IPS-18a (cell line): ENCODE measurements around the gene SYS1.

ENCODE experiments used
- H3K27ac ChIP-seq: one replicate; pipeline ENCODE4 v1.5.1; 2013; ENCODE audit warnings: low read length
- H3K27me3 ChIP-seq: one replicate; pipeline ENCODE4 v1.6.1; 2013; ENCODE audit warnings: mild to moderate bottlenecking, low read length; ENCODE audit not compliant: control insufficient read depth, insufficient read depth
- H3K36me3 ChIP-seq: one replicate; pipeline ENCODE4 v1.6.1; 2013; ENCODE audit warnings: low read depth, low read length; ENCODE audit not compliant: control insufficient read depth
- H3K4me1 ChIP-seq: one replicate; pipeline ENCODE4 v1.6.1; 2013; ENCODE audit warnings: low read depth, low read length; ENCODE audit not compliant: control insufficient read depth
- H3K4me3 ChIP-seq: one replicate; pipeline ENCODE4 v1.5.1; 2013; ENCODE audit warnings: low read length
- H3K9ac ChIP-seq: one replicate; pipeline ENCODE4 v1.6.1; 2013; ENCODE audit warnings: mild to moderate bottlenecking, low read length, moderate library complexity
- H3K9me3 ChIP-seq: one replicate; pipeline ENCODE4 v1.6.1; 2013; ENCODE audit warnings: low read depth, low read length; ENCODE audit not compliant: control insufficient read depth

The SYS1 gene

DNA sequence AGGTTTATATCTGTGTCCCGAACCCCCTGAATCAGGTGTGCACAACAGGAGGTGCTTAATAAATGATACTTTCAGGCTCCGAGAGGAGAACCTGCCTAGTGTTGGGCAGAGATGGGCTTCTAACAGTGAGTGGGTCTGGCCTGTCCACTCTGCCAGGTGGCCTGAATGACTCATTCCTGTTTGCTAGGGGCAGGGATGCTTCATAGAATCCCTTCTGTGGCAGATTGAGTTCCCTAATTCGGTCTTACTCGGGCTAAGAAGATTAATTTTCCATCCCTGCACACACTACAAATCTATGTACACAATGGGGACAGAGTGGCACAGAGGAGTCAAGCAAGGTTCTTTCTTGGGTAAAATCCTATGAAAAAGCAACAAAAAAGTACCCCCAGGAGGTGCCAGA, 34.5 kb upstream of the SYS1 start:
- no peaks in the 10 kb centered on the region for H3K9me3 ChIP-seq
- H3K27me3 ChIP-seq = no peaks in the 10 kb centered on the region
- no peak overlapping the region for H3K9ac ChIP-seq
- H3K4me3 ChIP-seq = no peak overlapping the region
- H3K27ac ChIP-seq = no peak overlapping the region
- H3K4me1 ChIP-seq = no peaks in the 10 kb centered on the region
- H3K36me3 ChIP-seq = peaks cover 47% of the 10 kb centered on the region

DNA sequence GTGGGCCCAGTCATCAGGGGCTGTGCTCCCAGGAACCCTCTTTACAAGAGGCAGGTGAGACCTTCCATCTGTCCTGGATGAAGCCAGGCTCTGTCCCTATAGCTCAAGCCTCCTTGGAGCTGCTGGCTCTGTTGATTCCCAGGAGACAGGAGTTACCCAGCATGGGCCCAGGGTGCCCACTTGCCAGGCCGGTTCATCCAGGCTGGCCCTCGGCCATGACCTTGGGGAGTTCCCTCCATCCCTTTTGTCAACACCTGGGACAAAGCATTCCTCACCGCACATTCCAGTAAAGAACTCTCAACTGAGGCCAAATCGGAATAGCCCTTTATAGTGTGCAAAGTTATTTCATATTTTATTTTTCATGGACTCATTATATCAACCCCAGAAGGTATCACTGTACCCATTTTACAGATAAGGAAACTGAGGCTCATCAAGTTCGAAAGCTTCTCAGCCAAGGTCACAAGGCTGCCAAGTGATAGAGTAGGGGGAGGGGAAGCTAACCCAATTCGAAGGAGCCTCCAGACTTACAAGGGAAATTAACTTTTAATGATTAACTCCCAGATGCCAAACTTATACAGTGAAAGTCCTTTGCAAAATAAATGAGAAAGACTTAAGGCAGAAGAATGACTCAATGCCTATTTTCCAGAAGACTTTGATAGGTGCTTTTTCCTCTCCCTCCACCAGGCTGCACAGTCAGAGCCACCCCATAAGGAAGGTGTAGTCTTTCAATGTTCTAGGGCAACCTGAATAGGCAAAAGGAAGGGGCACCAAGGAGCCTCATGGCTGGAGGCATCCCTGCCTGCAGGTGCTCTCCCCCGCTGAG, 33.2 kb upstream of the SYS1 start:
- Histone ChIP-seq H3K4me1 (no peaks in the 10 kb centered on the region), H3K4me3 (no peak overlapping the region), H3K27me3 (no peaks in the 10 kb centered on the region), H3K27ac (no peak overlapping the region), H3K9me3 (no peaks in the 10 kb centered on the region), H3K36me3 (peaks cover 47% of the 10 kb centered on the region), H3K9ac (no peak overlapping the region)

DNA sequence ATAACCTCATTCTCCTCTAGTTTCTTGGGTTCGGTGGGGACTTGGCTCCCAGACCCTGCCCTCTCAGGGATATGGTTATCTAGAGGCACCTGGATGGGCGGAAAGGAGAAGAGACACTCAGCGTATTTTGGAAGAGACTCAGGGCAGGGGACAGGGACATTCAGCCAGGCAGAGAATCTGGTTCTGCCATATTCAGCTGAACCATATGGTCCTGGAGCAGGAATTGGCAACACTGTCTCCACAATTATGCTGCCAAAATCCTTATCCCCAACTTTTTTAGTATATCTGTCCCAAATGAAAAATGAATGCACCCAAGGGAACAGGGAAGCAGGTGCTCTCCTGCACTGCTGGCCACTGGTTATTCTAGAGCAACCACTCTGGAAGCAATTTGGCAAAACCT, 32.5 kb upstream of the SYS1 start:
- H3K36me3 ChIP-seq = peaks cover 47% of the 10 kb centered on the region
- no peaks in the 10 kb centered on the region for H3K9me3 ChIP-seq
- H3K27ac ChIP-seq = no peak overlapping the region
- no peaks in the 10 kb centered on the region for H3K27me3 ChIP-seq
- H3K4me1 ChIP-seq = no peaks in the 10 kb centered on the region
- no peak overlapping the region for H3K4me3 ChIP-seq
- no peak overlapping the region for H3K9ac ChIP-seq

- no peaks in the 10 kb centered on the region for H3K9me3 ChIP-seq
- H3K4me1 ChIP-seq = peaks cover 33% of the 10 kb centered on the region
- no peaks in the 10 kb centered on the region for H3K27me3 ChIP-seq
- H3K4me3 ChIP-seq = no peak overlapping the region
- no peak overlapping the region for H3K9ac ChIP-seq
- H3K36me3 ChIP-seq = peaks cover under 1% of the 10 kb centered on the region
- no peak overlapping the region for H3K27ac ChIP-seq
These were observed 26.2 kb upstream of the SYS1 start for GRCh38 chr20:45336530-45337366.

DNA sequence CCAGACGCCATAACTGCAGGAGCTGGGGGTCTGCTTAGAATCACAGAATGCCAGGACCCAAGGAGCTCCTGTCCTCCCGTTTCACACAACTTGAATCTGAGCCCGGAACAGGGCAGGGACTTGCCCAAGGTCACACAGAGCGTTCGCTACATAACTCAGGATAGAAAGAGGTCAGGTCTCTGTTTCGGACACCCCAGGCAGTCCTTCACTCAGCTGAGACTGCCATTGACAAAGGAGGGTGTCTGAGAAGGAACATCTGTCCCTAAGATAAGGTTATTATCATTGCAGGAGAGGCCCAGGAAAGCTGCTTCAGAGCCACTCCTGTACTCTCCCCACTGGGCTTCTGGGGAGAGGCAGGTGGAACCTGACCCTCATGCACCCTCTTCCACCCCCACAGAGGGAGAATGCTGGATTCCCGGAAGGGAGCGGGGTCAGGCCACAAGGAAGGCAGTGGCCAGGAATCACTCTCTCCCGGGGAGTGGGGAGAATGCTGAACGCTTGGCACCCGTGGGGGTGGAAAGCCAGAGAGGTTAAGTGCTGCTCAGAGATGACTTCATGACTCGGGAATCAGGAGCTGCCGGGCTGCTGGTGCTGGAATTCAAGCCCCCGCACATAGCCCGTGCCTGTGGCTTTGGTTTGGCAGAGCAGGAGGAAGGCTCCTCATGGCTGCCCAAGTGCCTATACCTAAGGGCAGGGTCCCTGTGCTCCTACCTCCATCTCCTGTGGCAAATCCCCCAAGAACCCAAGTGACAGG, 25.4 kb upstream of the SYS1 start:
- Histone ChIP-seq H3K27me3 (no peaks in the 10 kb centered on the region), H3K36me3 (no peaks in the 10 kb centered on the region), H3K9ac (no peak overlapping the region), H3K4me1 (peaks cover 39% of the 10 kb centered on the region), H3K4me3 (no peak overlapping the region), H3K27ac (no peak overlapping the region), H3K9me3 (no peaks in the 10 kb centered on the region)

- H3K27me3 ChIP-seq = no peaks in the 10 kb centered on the region
- H3K36me3 ChIP-seq = no peaks in the 10 kb centered on the region
- H3K9ac ChIP-seq = no peak overlapping the region
- no peak overlapping the region for H3K27ac ChIP-seq
- H3K9me3 ChIP-seq = no peaks in the 10 kb centered on the region
- H3K4me3 ChIP-seq = no peak overlapping the region
- peaks cover 48% of the 10 kb centered on the region for H3K4me1 ChIP-seq
These were observed 24.6 kb upstream of the SYS1 start for GRCh38 chr20:45338121-45339030.

DNA sequence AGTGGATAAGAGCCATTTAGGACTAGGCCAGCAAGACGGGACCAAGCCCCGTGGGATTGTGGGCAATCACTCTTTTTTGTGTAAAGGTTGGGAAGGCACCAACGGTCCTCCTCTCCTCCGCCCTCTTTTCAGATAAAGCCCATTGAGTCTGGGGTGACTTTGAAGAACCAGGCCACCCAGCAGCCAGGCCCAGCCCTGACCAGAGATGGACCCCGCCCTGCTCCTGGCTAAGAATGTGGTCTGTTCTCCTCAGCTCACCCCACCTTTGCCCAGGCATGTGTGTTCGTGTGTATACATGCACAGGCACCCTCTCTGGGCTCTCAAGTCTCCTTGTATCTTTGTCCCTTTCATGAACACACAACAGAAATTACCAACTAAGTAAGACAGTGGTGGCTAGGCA, 23.9 kb upstream of the SYS1 start:
- Histone ChIP-seq H3K4me1 (peaks cover 55% of the 10 kb centered on the region), H3K4me3 (no peak overlapping the region), H3K9ac (no peak overlapping the region), H3K27ac (no peak overlapping the region), H3K36me3 (no peaks in the 10 kb centered on the region), H3K27me3 (no peaks in the 10 kb centered on the region), H3K9me3 (no peaks in the 10 kb centered on the region)

DNA sequence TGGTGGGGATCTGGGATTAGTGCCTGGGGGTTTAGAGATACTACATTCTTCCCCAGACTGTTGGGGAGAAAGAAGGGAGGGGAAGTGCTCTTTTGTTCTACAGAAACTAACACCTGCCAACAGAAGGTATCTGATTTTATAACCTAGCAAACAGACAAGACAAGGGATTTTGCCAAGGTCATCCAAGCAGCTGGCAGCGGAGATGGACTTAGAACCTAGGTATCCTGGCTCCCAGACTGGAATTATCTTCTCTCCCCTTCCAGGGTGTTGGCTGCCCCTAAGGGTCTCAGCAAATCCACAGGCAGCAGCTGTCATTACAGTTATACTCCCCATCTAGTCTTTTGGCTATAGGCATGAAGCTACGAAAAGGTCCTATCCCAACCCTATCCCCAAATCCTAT, 23.2 kb upstream of the SYS1 start:
- Histone ChIP-seq H3K9ac (no peak overlapping the region), H3K9me3 (no peaks in the 10 kb centered on the region), H3K27me3 (no peaks in the 10 kb centered on the region), H3K36me3 (no peaks in the 10 kb centered on the region), H3K4me3 (no peak overlapping the region), H3K27ac (no peak overlapping the region), H3K4me1 (peaks cover 62% of the 10 kb centered on the region)

DNA sequence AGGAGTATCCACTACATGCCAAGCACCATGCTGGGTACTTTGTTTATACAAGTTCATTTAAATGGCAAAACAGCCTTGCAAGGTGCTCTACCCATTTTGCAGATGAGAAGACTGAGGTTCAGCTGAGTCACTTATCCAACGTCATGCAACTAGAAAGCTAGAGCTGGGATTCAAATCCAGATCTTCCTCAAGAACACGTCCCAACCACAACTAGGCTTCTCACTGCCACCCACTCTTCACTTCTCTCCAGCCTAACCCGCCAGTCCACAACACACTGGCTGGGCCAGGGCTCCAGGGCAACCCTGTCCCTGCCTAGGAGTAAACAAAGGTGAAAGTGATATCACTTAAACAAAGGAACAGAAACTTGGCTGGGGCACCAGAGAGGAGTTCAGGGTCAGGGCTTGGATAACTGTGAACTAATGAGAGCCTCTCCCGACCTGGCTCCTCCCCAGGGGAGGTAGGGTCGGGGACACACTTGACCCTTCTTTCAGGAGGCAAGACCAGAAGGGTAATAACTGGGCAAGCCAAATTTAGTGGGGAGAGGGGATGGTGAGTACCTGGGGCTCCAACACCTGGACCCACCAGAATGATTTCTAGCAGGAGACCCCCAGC, 22.6 kb upstream of the SYS1 start:
- Histone ChIP-seq H3K4me1 (peaks cover 67% of the 10 kb centered on the region), H3K9me3 (no peaks in the 10 kb centered on the region), H3K9ac (peak overlapping the region; percentile 25), H3K4me3 (peak overlapping the region; percentile 51), H3K27me3 (no peaks in the 10 kb centered on the region), H3K36me3 (no peaks in the 10 kb centered on the region), H3K27ac (peak overlapping the region; percentile 68)

DNA sequence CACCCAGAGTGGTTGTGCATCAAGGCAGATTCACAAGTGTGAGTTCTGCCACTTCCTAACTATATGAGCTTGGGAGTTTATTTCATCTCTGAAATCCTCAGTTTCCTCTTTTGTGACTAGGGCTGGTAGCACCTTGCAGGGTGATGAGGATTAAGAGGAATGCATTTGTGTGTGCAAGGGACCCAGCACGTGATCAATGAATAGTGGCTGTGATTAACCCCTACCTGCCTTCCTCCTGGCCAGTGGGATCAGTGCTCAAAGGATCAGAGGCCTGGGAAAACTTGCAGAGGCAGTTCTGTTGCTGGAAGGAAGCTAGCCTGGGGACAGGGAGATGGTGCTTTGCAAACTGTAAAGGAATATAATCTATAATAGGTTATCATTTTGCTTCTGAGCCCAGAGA, 22.0 kb upstream of the SYS1 start:
- Histone ChIP-seq H3K9ac (peak overlapping the region; percentile 25), H3K4me1 (peaks cover 73% of the 10 kb centered on the region), H3K4me3 (peak overlapping the region; percentile 51), H3K36me3 (no peaks in the 10 kb centered on the region), H3K9me3 (no peaks in the 10 kb centered on the region), H3K27me3 (no peaks in the 10 kb centered on the region), H3K27ac (peak overlapping the region; percentile 68)
